ENCODE data around the gene OXCT2. TPM values are rescaled to one million over a fixed set of nuclear protein-coding genes. Genes with fewer than 3 reads are reported as not detected.

OXCT2 gene
- total RNA-seq, 1 donor from 2014 or later, result 1.5 TPM

DNA sequence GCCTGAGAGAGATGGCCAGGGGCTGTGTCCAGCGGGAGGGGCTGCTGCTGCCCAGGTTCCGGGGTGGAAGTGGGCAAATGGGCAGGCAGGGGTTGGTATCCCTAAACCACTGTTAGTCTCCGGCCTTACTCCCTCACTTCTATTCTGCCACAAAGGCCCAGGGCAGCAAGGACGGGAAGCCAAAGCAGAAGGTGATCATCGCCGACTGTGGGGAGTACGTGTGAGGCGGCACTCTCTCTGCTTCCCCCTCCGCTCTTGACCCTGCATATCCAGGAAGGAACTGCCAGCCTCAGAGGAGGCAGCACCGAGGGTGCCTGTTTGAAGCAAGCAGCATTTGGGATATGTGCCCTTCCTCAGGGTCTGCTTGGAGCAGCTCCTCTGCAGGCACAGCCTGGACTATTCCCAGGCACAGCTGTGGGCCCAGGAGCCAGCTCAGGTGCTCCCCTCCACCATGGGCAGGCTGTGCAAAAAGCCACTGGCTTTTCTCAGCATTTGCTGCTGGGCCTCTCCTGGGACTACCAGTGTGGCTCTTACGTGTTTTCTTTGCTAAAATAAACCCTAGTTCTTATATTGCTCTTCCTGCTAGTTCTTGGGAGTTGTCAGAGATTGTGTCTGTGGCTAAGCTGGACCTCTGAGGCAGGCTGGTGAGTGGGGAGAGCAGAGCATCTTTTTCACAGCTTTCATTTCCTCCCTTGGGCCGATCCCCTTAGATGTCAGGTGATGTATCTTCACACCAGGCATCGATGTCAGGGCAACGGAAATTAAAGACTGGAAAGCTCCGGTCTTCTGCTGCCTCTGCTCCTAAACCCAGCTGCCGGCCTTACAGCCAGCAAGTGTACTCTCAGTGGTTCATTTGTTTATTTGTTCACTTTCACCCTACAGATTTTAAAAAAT is 17.8 kb downstream of the OXCT2 start:
- Mint-ChIP-seq H3K9me3 (no peaks in the 10 kb centered on the region), H3K27ac (no peak overlapping the region), H3K36me3 (ENCODE audit: low read depth) (peaks cover 62% of the 10 kb centered on the region), H3K4me3 (no peak overlapping the region), H3K4me1 (no peaks in the 10 kb centered on the region), H3K27me3 (no peaks in the 10 kb centered on the region)
- intact Hi-C loops (cut with micrococcal nuclease), result no loop called here
- DNase-seq, result no peak

DNA sequence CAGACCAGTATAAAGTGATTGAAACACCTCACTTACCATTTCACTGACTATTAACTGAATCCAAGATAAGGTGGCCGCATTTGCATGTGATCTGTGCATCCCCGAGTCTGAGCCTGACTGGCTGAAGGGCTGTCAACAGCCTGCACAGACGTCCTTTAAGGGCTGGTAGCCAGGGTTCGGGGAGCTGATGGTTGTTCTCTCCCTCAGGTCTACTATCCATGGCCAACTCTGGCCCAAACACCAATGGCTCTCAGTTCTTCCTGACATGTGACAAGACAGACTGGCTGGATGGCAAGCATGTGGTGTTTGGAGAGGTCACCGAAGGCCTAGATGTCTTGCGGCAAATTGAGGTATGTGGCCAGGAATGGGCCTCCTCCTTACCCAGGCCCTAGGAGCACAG is 18.4 kb downstream of the OXCT2 start:
- peaks cover 66% of the 10 kb centered on the region for H3K36me3 Mint-ChIP-seq (ENCODE audit: low read depth)
- no peaks in the 10 kb centered on the region for H3K27me3 Mint-ChIP-seq
- intact Hi-C loops (cut with micrococcal nuclease), result no loop called here

DNA sequence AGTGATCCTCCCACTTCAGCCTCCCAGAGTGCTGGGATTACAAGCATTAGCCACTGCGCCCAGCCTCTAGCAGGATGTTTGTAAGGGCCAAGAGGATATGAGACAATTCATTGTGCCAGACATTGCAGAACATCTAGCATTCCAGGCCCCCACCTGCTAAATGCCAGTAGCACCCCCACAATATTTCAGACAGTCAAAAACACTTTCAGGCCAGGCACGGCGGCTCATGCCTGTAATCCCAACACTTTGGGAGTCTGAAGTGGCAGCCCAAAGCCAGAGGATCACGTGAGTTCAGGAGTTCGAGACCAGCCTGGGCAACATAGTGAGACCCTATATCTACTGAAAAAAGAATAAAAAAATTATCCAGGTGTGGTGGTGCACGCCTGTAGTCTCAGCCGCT is 19.6 kb downstream of the OXCT2 start:
- no peak for DNase-seq
- intact Hi-C loops (cut with micrococcal nuclease), result no loop called here
- Mint-ChIP-seq H3K4me3 (no peak overlapping the region), H3K9me3 (no peaks in the 10 kb centered on the region), H3K27ac (no peak overlapping the region), H3K36me3 (ENCODE audit: low read depth) (peaks cover 67% of the 10 kb centered on the region), H3K27me3 (no peaks in the 10 kb centered on the region), H3K4me1 (peaks cover 4% of the 10 kb centered on the region)

More for the DNA sequence above, 18.4 kb downstream of the OXCT2 start:
- H3K4me3 Mint-ChIP-seq, result no peak overlapping the region
- no peak overlapping the region for H3K27ac Mint-ChIP-seq
- H3K4me1 Mint-ChIP-seq, result no peaks in the 10 kb centered on the region
- no peaks in the 10 kb centered on the region for H3K9me3 Mint-ChIP-seq
- no peak for DNase-seq

DNA sequence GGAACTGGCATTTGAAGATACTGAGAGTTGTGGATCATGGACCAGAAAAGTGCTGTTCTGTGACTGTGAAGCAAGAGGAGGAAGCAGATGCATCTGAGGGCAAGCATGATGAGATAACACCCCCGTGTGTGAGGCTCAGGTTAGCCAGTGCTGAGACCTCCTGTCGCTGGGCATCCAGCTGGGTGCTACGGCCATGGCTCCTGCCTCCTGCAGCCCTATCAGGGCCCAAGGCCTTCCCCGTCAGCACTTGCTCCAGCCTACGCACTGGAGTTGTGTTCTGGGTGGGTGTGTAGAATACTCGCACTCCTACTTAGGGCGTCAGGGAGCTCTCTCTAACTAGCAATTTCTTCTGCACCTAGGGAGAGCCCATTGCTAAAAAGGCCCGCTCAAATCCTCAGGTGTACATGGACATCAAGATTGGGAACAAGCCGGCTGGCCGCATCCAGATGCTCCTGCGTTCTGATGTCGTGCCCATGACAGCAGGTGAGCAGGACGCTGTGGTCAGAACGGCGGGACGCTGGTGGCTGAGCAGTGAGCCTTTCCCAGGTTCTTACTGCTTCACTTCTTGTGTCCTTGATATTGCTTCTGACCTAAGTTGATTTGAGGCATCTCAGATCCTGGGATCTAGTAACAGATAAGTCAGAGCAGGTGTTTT is 26.0 kb downstream of the OXCT2 start:
- Mint-ChIP-seq H3K4me3 (no peak overlapping the region), H3K4me1 (peaks cover 9% of the 10 kb centered on the region), H3K9me3 (no peaks in the 10 kb centered on the region), H3K27ac (no peak overlapping the region), H3K36me3 (ENCODE audit: low read depth) (peaks cover 75% of the 10 kb centered on the region), H3K27me3 (no peaks in the 10 kb centered on the region)
- DNase-seq, result no peak
- intact Hi-C loops (cut with micrococcal nuclease), result no loop called here

DNA sequence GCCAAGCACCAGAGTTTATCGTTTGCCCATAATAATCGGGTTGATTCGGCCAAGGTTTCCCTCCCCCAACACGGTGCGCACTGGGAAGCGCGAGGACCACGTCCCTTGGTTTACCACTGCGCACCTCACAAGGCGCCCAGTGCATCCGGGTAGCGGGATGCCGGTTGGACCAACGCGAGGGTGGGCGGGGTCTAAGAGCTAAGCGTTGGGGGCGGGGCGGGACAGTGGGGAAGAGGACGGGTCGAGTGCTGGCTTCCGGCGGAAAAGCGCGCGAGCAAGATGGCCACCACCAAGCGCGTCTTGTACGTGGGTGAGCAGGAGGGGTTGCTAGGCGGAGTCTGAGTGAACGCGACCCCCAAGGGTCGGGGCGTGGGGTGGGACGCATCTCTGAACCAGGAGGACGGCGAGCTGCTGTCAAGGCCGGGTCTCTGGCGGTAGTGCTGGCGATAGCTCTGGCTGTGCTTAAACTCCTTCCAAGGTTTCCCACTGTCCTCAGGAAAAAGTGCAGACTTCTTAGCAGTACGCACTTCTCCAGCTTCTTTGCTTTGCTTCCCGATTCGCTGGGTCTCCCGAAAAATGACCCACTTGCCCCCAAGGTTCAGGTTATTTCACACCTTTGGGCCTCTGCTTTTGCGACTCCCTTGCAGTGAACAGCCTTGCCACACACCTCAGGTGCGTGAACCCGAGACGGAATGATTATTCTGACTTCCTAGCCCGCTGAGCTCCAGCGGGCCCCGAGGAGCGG is 32.4 kb downstream of the OXCT2 start, which contains the start of gene PPIE:
Gene PPIE (plus strand): TSS at position 261 of the 745 bp plus-strand sequence. CDS start 19 bp downstream, at position 280.
- Mint-ChIP-seq H3K27ac (peak within 1 kb of the TSS; percentile 93), H3K4me3 (peak within 1 kb of the TSS; percentile 97), H3K36me3 (ENCODE audit: low read depth) (peaks cover 34% of the 10 kb centered on the region), H3K4me1 (peaks cover 40% of the 10 kb centered on the region), H3K9me3 (peaks cover 4% of the 10 kb centered on the region), H3K27me3 (peaks cover 2% of the 10 kb centered on the region)
- intact Hi-C loops (cut with micrococcal nuclease), result loop anchor here (10.0 kb wide), 1 partner anchor 56 kb away; no protein-coding TSS in a partner anchor
- peak; percentile 96 for DNase-seq

DNA sequence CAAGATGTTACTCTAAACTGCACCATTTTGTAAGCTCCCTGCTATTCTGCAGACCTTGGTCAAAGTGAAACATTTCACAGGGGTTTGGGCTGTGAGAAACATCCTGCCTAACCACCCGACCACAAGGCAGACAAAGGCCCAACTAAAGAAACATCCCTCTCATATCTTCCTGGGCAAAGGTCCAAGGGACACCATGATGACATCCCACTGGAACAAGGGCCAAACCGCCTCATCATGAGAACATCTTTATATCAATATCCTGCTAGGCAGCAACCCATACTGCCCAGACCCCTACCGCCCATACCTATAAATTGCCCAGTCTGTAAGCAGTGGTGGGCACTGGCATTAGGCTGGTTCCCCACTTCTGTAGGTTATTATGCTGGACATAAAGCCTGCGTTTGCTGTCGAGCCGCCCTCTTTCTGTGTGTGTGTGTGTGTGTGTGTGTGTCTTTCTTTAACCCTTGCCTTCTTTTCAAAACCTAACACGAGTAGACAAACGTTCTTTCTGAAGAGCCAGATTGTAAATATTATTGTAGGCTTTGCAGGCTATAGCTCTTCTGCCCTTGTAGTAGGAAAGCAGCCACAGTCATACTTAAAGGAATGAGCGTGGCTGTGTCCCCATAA is 33.5 kb downstream of the OXCT2 start:
- H3K4me3 Mint-ChIP-seq, result peak overlapping the region; percentile 2
- peak; percentile 66 for DNase-seq
- intact Hi-C loops (cut with micrococcal nuclease), result loop anchor here (10.0 kb wide), 1 partner anchor 57 kb away; no protein-coding TSS in a partner anchor
- peaks cover 27% of the 10 kb centered on the region for H3K36me3 Mint-ChIP-seq (ENCODE audit: low read depth)
- H3K27me3 Mint-ChIP-seq, result peaks cover 4% of the 10 kb centered on the region
- peaks cover 44% of the 10 kb centered on the region for H3K4me1 Mint-ChIP-seq
- H3K9me3 Mint-ChIP-seq, result peaks cover 4% of the 10 kb centered on the region
- peak overlapping the region; percentile 36 for H3K27ac Mint-ChIP-seq

DNA sequence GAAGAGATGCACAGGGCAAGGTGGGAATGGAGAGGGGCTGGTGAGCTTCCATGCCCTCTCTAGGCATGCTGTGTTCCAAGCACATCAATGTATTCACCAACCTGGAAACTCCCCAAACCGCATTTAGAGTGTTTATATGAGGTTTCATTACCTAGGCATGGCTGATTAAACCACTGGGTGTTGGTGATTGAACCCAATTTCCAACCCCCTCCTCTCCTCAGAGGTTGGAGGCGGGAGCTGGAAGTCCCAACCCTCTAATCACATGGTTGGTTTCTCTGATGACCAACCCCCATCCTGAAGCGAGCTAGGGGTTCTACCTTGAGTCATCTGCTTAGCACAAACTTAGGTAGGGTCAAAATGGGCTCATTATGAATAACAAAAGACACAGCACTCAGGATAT is 35.4 kb downstream of the OXCT2 start:
- DNase-seq, result no peak
- intact Hi-C loops (cut with micrococcal nuclease), result loop anchor here (10.0 kb wide), 1 partner anchor 59 kb away; no protein-coding TSS in a partner anchor
- peaks cover 12% of the 10 kb centered on the region for H3K36me3 Mint-ChIP-seq (ENCODE audit: low read depth)
- H3K4me1 Mint-ChIP-seq, result peaks cover 41% of the 10 kb centered on the region
- H3K27me3 Mint-ChIP-seq, result peaks cover 9% of the 10 kb centered on the region
- no peak overlapping the region for H3K4me3 Mint-ChIP-seq
- peaks cover 4% of the 10 kb centered on the region for H3K9me3 Mint-ChIP-seq
- H3K27ac Mint-ChIP-seq, result peak overlapping the region; percentile 68

DNA sequence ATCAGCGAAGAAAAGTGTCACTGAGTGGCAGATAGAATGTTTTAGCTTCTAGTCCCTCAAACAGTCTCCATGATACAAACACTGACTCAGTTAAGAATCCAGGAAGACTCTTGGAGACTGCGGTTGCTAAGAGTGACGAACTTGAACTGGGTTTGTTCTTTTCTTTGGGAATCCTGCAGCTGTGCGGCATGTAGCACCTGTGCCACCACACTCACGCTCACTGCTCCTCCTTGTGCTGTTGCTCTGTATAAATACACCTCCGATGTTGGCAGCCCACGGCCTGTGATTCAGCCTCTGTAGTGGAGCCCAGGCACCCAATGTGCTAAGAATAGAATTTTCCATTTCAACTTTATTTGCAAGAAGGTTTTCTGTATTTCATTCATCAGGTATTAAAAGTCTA is 38.0 kb downstream of the OXCT2 start:
- peaks cover 34% of the 10 kb centered on the region for H3K4me1 Mint-ChIP-seq
- DNase-seq, result no peak
- peak overlapping the region; percentile 17 for H3K27ac Mint-ChIP-seq
- H3K27me3 Mint-ChIP-seq, result peaks cover 27% of the 10 kb centered on the region
- no peaks in the 10 kb centered on the region for H3K36me3 Mint-ChIP-seq (ENCODE audit: low read depth)
- intact Hi-C loops (cut with micrococcal nuclease), result loop anchor here (10.0 kb wide), 1 partner anchor 62 kb away; no protein-coding TSS in a partner anchor
- peaks cover 4% of the 10 kb centered on the region for H3K9me3 Mint-ChIP-seq
- peak overlapping the region; percentile 14 for H3K4me3 Mint-ChIP-seq

DNA sequence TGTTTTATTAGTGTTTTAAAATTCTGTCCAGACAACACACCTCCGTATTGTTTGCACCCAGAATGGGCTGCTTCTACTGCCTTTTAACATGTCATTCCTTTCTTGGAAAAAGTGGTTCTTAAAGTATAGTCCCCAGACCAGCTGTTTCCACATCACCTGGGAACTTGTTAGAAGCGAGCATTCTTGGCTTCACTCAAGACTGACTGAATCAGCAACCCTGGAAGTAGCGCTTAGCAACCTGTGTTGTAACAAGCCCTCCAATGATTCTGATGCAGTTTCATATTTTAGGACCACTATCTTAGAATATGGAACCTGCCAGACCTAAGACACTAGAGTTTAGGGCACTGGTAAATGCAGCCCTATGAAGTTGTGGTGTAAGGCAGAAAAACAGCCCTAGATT is 38.4 kb downstream of the OXCT2 start:
- no peak for DNase-seq
- Mint-ChIP-seq H3K9me3 (peaks cover 4% of the 10 kb centered on the region), H3K4me3 (no peak overlapping the region), H3K27me3 (peaks cover 31% of the 10 kb centered on the region), H3K27ac (no peak overlapping the region), H3K4me1 (peaks cover 36% of the 10 kb centered on the region), H3K36me3 (ENCODE audit: low read depth) (no peaks in the 10 kb centered on the region)
- intact Hi-C loops (cut with micrococcal nuclease), result loop anchor here (10.0 kb wide), 1 partner anchor 62 kb away; no protein-coding TSS in a partner anchor

DNA sequence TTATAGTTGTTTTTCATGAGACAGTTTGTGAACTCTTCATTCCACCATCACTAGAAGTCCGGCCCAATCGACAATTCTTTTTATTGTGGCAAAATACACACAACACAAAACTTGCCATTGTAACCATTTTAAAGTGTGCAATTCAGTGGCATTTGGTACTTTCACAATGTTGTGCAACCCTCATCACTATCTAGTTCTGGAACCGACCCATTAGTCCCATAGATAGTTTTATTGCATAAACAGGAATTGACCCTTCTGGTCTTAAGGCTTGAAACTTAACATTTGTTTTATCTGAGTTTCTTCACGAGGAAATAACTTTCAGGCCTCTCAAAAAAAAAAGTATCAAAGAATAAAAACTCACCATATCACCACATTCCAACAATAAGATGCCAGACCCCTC is 41.3 kb downstream of the OXCT2 start:
- Mint-ChIP-seq H3K4me1 (peaks cover 29% of the 10 kb centered on the region), H3K9me3 (no peaks in the 10 kb centered on the region), H3K4me3 (no peak overlapping the region), H3K36me3 (ENCODE audit: low read depth) (no peaks in the 10 kb centered on the region), H3K27me3 (peaks cover 52% of the 10 kb centered on the region), H3K27ac (no peak overlapping the region)
- intact Hi-C loops (cut with micrococcal nuclease), result loop anchor here (5.0 to 10.0 kb wide), 2 partner anchors 38 to 65 kb away; partner anchors contain the start of gene HPCAL4
- no peak for DNase-seq

DNA sequence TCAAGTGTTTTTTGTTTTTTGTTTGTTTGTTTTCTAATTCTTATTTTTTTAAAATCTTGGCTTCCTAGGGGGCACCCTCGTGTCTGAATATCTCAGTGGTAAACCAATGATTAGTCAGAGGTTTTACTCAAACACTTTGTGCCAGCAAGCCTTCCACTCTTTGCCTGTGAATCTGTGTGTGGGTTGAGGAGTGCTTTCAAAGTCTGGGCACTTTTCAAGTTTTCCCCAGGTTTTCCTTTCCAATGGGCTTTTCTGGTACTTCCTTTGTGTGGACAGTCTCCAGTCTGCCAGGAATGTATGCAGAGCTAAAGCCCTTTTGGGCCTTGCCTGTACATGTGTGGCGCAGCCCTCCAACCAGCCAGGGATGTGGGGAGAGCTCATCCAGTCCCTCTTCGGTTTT is 42.1 kb downstream of the OXCT2 start:
- peak; percentile 51 for DNase-seq
- H3K36me3 Mint-ChIP-seq (ENCODE audit: low read depth), result no peaks in the 10 kb centered on the region
- H3K27me3 Mint-ChIP-seq, result peaks cover 58% of the 10 kb centered on the region
- H3K27ac Mint-ChIP-seq, result no peak overlapping the region
- H3K9me3 Mint-ChIP-seq, result no peaks in the 10 kb centered on the region
- peaks cover 29% of the 10 kb centered on the region for H3K4me1 Mint-ChIP-seq
- intact Hi-C loops (cut with micrococcal nuclease), result loop anchor here (5.0 kb wide), 1 partner anchor 37 kb away; the partner anchor contains the start of gene HPCAL4
- H3K4me3 Mint-ChIP-seq, result no peak overlapping the region

DNA sequence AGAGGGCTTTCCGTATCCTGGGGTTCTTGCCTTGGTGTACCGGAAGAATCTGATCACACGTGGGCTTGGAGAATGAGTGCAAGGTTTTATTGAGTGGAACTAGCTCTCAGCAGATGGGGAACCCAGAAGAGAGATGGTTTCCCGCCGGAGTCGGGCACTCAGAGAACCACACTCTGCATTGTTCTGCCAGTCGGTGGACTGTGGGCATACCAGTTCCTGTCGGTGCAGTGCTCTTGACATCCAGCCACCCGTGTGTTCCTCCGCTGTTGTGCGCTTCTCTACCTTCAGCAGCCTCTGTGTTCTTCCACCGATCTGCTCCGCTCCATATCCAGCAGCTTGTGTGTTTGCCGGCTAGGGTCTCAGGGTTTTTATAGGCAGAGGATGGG is 43.2 kb downstream of the OXCT2 start:
- intact Hi-C loops (cut with micrococcal nuclease), result loop anchor here (5.0 kb wide), 1 partner anchor 36 kb away; the partner anchor contains the start of gene HPCAL4
- no peaks in the 10 kb centered on the region for H3K36me3 Mint-ChIP-seq (ENCODE audit: low read depth)
- no peaks in the 10 kb centered on the region for H3K9me3 Mint-ChIP-seq
- H3K27ac Mint-ChIP-seq, result no peak overlapping the region
- H3K4me3 Mint-ChIP-seq, result no peak overlapping the region
- peaks cover 25% of the 10 kb centered on the region for H3K4me1 Mint-ChIP-seq
- DNase-seq, result peak; percentile 54
- peaks cover 54% of the 10 kb centered on the region for H3K27me3 Mint-ChIP-seq

Measured in activated CD4-positive, alpha-beta T cell treated with anti-CD3 and anti-CD28 coated beads, Interleukin-2, amount 10 ng/mL, durations not matched to agents 24 days and 14 days (primary cell).